K562 (cell line): ENCODE data around the gene REPS1.

ENCODE experiments used
- CHD1 ChIP-seq: fragments of 200-600 bp; sonication (generic); IDR thresholded peaks from one replicate; pipeline ENCODE4 v1.6.1; 2012; ENCODE audit warnings: mild to moderate bottlenecking, moderate library complexity, low read length, inconsistent platforms
- CTCF ChIP-seq, 3 experiments: IDR thresholded peaks in 2 of 3; conservative IDR thresholded peaks in 1 of 3; 2 replicates each; pipeline ENCODE4 v1.5.1; 2011 to 2012; ENCODE audit warnings: low read length in 3 of 3, mild to moderate bottlenecking in 3 of 3, control low read depth in 2 of 3, improper control_type of control experiment in 1 of 3, inconsistent platforms in 1 of 3, low read depth in 1 of 3, mixed read lengths in 1 of 3, moderate library complexity in 1 of 3; ENCODE audit not compliant: insufficient read depth in 2 of 3
- ELF4 ChIP-seq: fragments of 450-650 bp; formaldehyde crosslinking; IDR thresholded peaks from 2 replicates; pipeline ENCODE4 v1.4.0; 2022; ENCODE audit warnings: missing genetic modification characterization
- EZH2 ChIP-seq: IDR thresholded peaks from 2 replicates; pipeline ENCODE4 v1.6.1; 2012; ENCODE audit warnings: low read depth, mild to moderate bottlenecking, inconsistent platforms, low read length, borderline replicate concordance
- NR2C2 ChIP-seq, 2 experiments: fragments of 200-800 bp in 1 of 2; sonication (Bioruptor generic) in 1 of 2; sonication (generic) in 1 of 2; formaldehyde crosslinking in 1 of 2; IDR thresholded peaks; 2 replicates each; pipeline versions ENCODE4 v1.6.1 to v1.8.0; 2016 to 2022; ENCODE audit warnings: mild to moderate bottlenecking in 1 of 2, missing compliant biosample characterization in 1 of 2, missing genetic modification characterization in 1 of 2, missing genetic modification reagents in 1 of 2
- POLR2AphosphoS5 ChIP-seq: IDR thresholded peaks from 2 replicates; pipeline ENCODE4 v1.6.1; 2011; ENCODE audit warnings: mild to moderate bottlenecking, low read depth, low read length, moderate library complexity; ENCODE audit not compliant: control insufficient read depth, insufficient read depth
- PYGO2 ChIP-seq: fragments of 450-650 bp; IDR thresholded peaks from 2 replicates; pipeline ENCODE4 v1.6.1; 2016; ENCODE audit warnings: mild to moderate bottlenecking, missing genetic modification characterization, moderate library complexity, missing compliant biosample characterization
- ZSCAN32 ChIP-seq: fragments of 450-650 bp; formaldehyde crosslinking; IDR thresholded peaks from 2 replicates; pipeline ENCODE4 v1.4.0; 2020; ENCODE audit warnings: mild to moderate bottlenecking, moderate library complexity
- TF ChIP-seq, protein P1 (sequence below): sonication (generic); formaldehyde crosslinking; IDR thresholded peaks from 2 replicates; pipeline ENCODE4 v1.8.0; 2022; ENCODE audit warnings: missing genetic modification reagents, mild to moderate bottlenecking, borderline replicate concordance

DNA sequence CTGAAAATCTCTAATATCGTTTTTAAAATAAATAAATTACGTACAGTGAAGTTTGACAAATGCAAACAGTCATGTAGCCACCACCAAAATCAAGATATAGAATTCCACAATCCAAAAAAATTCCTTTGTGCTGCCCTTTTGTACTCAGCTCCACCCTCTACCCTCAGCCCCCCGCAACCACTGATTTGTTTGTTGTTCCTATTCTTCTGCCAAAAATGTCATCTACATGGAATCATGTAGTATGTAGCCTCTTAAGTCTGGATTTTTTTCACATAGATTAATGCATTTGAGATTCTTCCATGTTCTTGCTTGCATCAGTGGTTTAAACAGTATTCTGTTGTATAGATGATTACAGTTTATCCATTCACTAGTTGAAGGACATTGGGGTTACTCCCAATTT, 8.5 kb upstream of the REPS1 start:
- no peak for TF ChIP-seq ZSCAN32 (CRISPR knock-in tag)
- TF ChIP-seq NR2C2 (CRISPR knock-in tag; IDR thresholded peaks at IDR 0.05), result no peak
- no peak for TF ChIP-seq NR2C2 (tag; IDR thresholded peaks at IDR 0.05)
- TF ChIP-seq, protein P1, sequence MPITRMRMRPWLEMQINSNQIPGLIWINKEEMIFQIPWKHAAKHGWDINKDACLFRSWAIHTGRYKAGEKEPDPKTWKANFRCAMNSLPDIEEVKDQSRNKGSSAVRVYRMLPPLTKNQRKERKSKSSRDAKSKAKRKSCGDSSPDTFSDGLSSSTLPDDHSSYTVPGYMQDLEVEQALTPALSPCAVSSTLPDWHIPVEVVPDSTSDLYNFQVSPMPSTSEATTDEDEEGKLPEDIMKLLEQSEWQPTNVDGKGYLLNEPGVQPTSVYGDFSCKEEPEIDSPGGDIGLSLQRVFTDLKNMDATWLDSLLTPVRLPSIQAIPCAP (CRISPR knock-in tag), result no peak
- no peak for TF ChIP-seq PYGO2 (tag)
- TF ChIP-seq CTCF (IDR thresholded peaks at IDR 0.05 in 2 of 3, conservative IDR thresholded peaks at IDR 0.05 in 1 of 3; ENCODE audit: insufficient read depth in 2 of 3, low read depth in 1 of 3, low read length in 3 of 3), result no peak
- no peak for TF ChIP-seq ELF4 (CRISPR knock-in tag)
- no peak for TF ChIP-seq POLR2AphosphoS5
- TF ChIP-seq EZH2, result no peak
- TF ChIP-seq CHD1, result no peak
